Brain microvascular endothelial cell (primary cell): Measurements from ENCODE around the gene UVSSA.

ENCODE experiments used
- DNase-seq: peaks from one replicate; pipeline ENCODE4 v3.0.0-alpha.2; 2020
- H3K27ac ChIP-seq: fragments of 250-450 bp; sonication (Bioruptor Pico); 2 replicates; pipeline ENCODE4 v1.5.1; 2020; ENCODE audit warnings: mild to moderate bottlenecking, moderate library complexity
- H3K27me3 ChIP-seq: fragments of 250-450 bp; sonication (Bioruptor Pico); replicated peaks from 2 replicates; pipeline ENCODE4 v1.5.1; 2020; ENCODE audit warnings: mild to moderate bottlenecking
- H3K36me3 ChIP-seq: fragments of 250-450 bp; sonication (Bioruptor Pico); replicated peaks from 2 replicates; pipeline ENCODE4 v1.5.1; 2020; ENCODE audit warnings: mild to moderate bottlenecking
- H3K4me3 ChIP-seq: 2 replicates; pipeline ENCODE4 v1.5.1; 2011; ENCODE audit warnings: low read depth, mild to moderate bottlenecking, control low read depth, low read length, moderate library complexity
- CTCF ChIP-seq: IDR thresholded peaks from 2 replicates; pipeline ENCODE4 v1.5.1; 2011; ENCODE audit warnings: low read depth, mild to moderate bottlenecking, moderate library complexity, low read length, control low read depth, inconsistent platforms; ENCODE audit errors: missing control alignments
- in situ Hi-C: cut with HindIII; loops from 2 replicates; pipeline ENCODE4 v1.10.0; 2017; ENCODE audit warnings: low sequenced_read_pairs, low pct_ligation_motif_present

UVSSA gene

GRCh38 chr4:1366371-1367229 lies 19.6 kb downstream of the UVSSA start:
- Histone ChIP-seq H3K4me3 (no peak overlapping the region), H3K27me3 (no peaks in the 10 kb centered on the region), H3K36me3 (no peaks in the 10 kb centered on the region), H3K27ac (no peak overlapping the region)
- TF ChIP-seq CTCF, result no peak
- no peak for DNase-seq
- in situ Hi-C loops, result no loop called here

GRCh38 chr4:1367230-1367935 lies 20.4 kb downstream of the UVSSA start:
- Histone ChIP-seq H3K27me3 (no peaks in the 10 kb centered on the region), H3K27ac (no peak overlapping the region), H3K36me3 (no peaks in the 10 kb centered on the region), H3K4me3 (no peak overlapping the region)
- DNase-seq, result no peak
- TF ChIP-seq CTCF, result no peak
- in situ Hi-C loops, result no loop called here

GRCh38 chr4:1367936-1368289 lies 20.9 kb downstream of the UVSSA start:
- H3K4me3 ChIP-seq, result no peak overlapping the region
- H3K36me3 ChIP-seq, result no peaks in the 10 kb centered on the region
- TF ChIP-seq CTCF, result no peak
- DNase-seq, result no peak
- no peaks in the 10 kb centered on the region for H3K27me3 ChIP-seq
- in situ Hi-C loops, result no loop called here
- H3K27ac ChIP-seq, result no peak overlapping the region

GRCh38 chr4:1368421-1369090 lies 21.5 kb downstream of the UVSSA start:
- Histone ChIP-seq H3K36me3 (no peaks in the 10 kb centered on the region), H3K27me3 (no peaks in the 10 kb centered on the region), H3K27ac (no peak overlapping the region), H3K4me3 (no peak overlapping the region)
- DNase-seq, result no peak
- no peak for TF ChIP-seq CTCF
- in situ Hi-C loops, result no loop called here

GRCh38 chr4:1369091-1369450 lies 22.1 kb downstream of the UVSSA start:
- in situ Hi-C loops, result no loop called here
- no peaks in the 10 kb centered on the region for H3K27me3 ChIP-seq
- no peak overlapping the region for H3K4me3 ChIP-seq
- no peaks in the 10 kb centered on the region for H3K36me3 ChIP-seq
- DNase-seq, result no peak
- no peak for TF ChIP-seq CTCF
- H3K27ac ChIP-seq, result no peak overlapping the region
